HEK293T (cell line): ENCODE data around the gene MROH2A.

ENCODE experiments used
- ARNT ChIP-seq: fragments of 450-650 bp; IDR thresholded peaks from 2 replicates; pipeline ENCODE4 v1.6.1; 2017; ENCODE audit warnings: mild to moderate bottlenecking
- BHLHE40 ChIP-seq: fragments of 450-650 bp; IDR thresholded peaks from 2 replicates; pipeline ENCODE4 v1.6.1; 2016; ENCODE audit warnings: mild to moderate bottlenecking, moderate library complexity, borderline replicate concordance
- CTBP1 ChIP-seq: fragments of 450-650 bp; IDR thresholded peaks from 2 replicates; pipeline ENCODE4 v1.6.1; 2016; ENCODE audit warnings: borderline replicate concordance
- ELF4 ChIP-seq: fragments of 450-650 bp; IDR thresholded peaks from 2 replicates; pipeline ENCODE4 v1.6.1; 2017; ENCODE audit warnings: antibody characterized with exemption
- FOXA1 ChIP-seq: fragments of 450-650 bp; IDR thresholded peaks from 2 replicates; pipeline ENCODE4 v1.6.1; 2016; ENCODE audit warnings: mild to moderate bottlenecking
- FOXM1 ChIP-seq: fragments of 450-650 bp; IDR thresholded peaks from 2 replicates; pipeline ENCODE4 v1.6.1; 2017; ENCODE audit warnings: mild to moderate bottlenecking, borderline replicate concordance
- HDGF ChIP-seq: fragments of 450-650 bp; IDR thresholded peaks from 2 replicates; pipeline ENCODE4 v1.6.1; 2017; ENCODE audit warnings: antibody characterized with exemption, borderline replicate concordance
- SP1 ChIP-seq: fragments of 450-650 bp; IDR thresholded peaks from 2 replicates; pipeline ENCODE4 v1.6.1; 2017

DNA sequence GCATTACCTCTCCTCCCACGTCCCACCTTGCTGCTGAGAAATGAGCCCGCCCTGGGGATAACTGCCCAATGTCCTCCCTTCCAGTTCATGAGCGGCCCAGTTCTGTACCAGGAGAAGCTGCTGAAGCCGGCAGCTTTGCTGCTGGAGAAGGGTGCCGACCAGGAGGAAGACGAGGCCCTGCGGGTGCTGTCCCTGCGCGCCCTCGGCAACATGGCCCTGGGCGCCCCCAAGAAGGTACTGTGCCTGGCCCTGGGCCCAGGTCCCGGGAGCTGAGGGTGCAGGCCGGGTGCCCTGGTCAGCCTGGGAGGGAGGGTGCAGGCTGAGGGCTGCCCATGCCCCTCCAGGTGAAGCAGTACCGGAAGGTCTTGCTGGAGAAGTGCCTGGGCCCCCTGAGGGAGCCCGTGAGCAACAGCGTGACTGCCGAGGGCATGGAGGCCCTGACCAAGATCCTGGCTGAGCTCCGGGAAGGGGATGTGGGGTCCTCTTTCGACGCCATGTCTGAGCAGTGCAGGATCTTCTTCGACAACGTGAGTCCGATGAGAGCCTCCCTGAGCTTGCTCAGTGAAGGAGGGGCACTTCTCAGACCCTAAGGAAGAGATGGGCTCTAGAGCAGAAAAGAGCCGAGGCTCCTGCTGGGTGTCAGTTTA is 50.5 kb downstream of the MROH2A start:
- TF ChIP-seq ELF4 (no peak), ARNT (no peak), FOXA1 (no peak), HDGF (no peak), FOXM1 (no peak), SP1 (no peak), BHLHE40 (no peak), CTBP1 (no peak)
